HT-29 (cell line): Measurements from ENCODE around the gene DTHD1. TPM values are rescaled to one million over a fixed set of nuclear protein-coding genes. Genes with fewer than 3 reads are reported as not detected.

ENCODE experiments used
- DNase-seq: peaks from one replicate; pipeline ENCODE4 v3.0.0-alpha.2; 2015; ENCODE audit warnings: low spot score
- total RNA-seq: library from RNA; depleted of rRNA; stranded (reverse); fragments of >200 nt; shearing (Covaris generic); gene quantifications from 2 replicates; pipeline ENCODE4 v1.2.3, GENCODE V29; 2014; rRNA removed

Gene DTHD1
- total RNA-seq, 1 experiment from 2014 or later: 0.08 TPM

- DNase-seq: no peak
These were observed 62.2 kb downstream of the DTHD1 start for GRCh38 chr4:36343501-36344175.

- no peak for DNase-seq
These were observed 67.1 kb downstream of the DTHD1 start for GRCh38 chr4:36348403-36348938.

- DNase-seq: no peak
These were observed 68.6 kb downstream of the DTHD1 start for GRCh38 chr4:36349938-36350549.

GRCh38 chr4:36351082-36351666, 69.8 kb downstream of the DTHD1 start:
- DNase-seq: peak; percentile 71

- no peak for DNase-seq
These were observed 72.6 kb downstream of the DTHD1 start for GRCh38 chr4:36353998-36354397.

GRCh38 chr4:36358173-36358572, 76.8 kb downstream of the DTHD1 start:
- no peak for DNase-seq

GRCh38 chr4:36360755-36361154, 79.3 kb downstream of the DTHD1 start:
- no peak for DNase-seq

- no peak for DNase-seq
These were observed 81.6 kb downstream of the DTHD1 start for GRCh38 chr4:36363024-36363423.

GRCh38 chr4:36374836-36375511, 93.6 kb downstream of the DTHD1 start:
- no peak for DNase-seq

GRCh38 chr4:36385951-36386571, 104.6 kb downstream of the DTHD1 start:
- peak; percentile 12 for DNase-seq

- no peak for DNase-seq
These were observed 105.3 kb downstream of the DTHD1 start for GRCh38 chr4:36386691-36387090.

- no peak for DNase-seq
These were observed 107.3 kb downstream of the DTHD1 start for GRCh38 chr4:36388710-36389109.

GRCh38 chr4:36391411-36391810, 110.0 kb downstream of the DTHD1 start:
- DNase-seq: no peak

GRCh38 chr4:36392024-36392423, 110.6 kb downstream of the DTHD1 start:
- DNase-seq: no peak

GRCh38 chr4:36392916-36393315, 111.5 kb downstream of the DTHD1 start:
- no peak for DNase-seq

Other genes with a start within 250 kb of the DTHD1 start
- gene ARAP2, start 37.1 kb upstream of the DTHD1 start, total RNA-seq: 10.7 and 14.0 TPM in 2 replicates